Measurements from ENCODE around the gene ATG9A.

Gene ATG9A

GRCh38 chr2:219175928-219176817 is 53.3 kb downstream of the ATG9A start:
- DNase-seq = peak; percentile 23

GRCh38 chr2:219175486-219175885 is 54.0 kb downstream of the ATG9A start:
- DNase-seq = no peak

DNA sequence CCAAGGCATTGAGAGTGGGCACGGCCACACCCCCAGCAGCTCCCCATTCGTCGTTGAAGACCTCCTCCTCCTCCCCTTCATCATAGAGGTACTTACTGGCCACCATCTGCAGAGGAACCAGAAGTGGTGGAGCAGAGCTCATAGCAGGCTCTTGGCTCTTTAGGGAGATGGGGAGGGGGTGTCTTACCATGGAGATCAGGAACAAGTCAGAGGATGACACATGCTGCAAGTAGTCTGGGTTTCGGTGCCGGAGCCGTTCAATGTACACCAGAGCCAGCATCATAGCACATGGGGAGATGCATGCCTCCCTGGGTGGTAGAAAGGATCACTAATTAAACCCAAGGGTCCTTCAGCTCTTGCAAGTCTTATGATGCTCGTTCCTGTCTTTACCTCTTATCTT is 54.6 kb downstream of the ATG9A start:
- DNase-seq = no peak

GRCh38 chr2:219174146-219174545 is 55.3 kb downstream of the ATG9A start:
- no peak for DNase-seq

DNA sequence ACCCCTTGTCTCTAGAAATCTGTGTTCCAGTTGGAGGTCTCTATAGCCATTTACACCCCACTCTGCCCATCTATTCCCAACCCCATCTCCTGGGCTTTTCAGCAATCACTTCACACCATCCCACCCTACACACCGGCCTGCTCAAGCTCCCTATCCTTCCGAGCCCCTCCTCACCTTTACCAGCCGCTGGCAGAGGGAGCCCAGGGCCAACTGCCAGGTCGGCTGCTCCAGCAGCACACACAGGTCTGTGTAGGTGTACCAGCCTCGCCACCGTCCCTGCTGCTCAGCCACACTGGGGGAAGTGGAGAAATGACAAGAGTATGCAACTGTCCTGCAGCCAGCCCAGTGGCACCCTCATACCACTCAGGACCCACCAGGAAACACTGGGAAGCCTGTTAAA is 56.3 kb downstream of the ATG9A start:
- no peak for DNase-seq

- no peak for DNase-seq
These were observed 56.9 kb downstream of the ATG9A start for GRCh38 chr2:219172231-219173154.

GRCh38 chr2:219171231-219171651 is 58.2 kb downstream of the ATG9A start:
- peak; percentile 64 for DNase-seq

DNA sequence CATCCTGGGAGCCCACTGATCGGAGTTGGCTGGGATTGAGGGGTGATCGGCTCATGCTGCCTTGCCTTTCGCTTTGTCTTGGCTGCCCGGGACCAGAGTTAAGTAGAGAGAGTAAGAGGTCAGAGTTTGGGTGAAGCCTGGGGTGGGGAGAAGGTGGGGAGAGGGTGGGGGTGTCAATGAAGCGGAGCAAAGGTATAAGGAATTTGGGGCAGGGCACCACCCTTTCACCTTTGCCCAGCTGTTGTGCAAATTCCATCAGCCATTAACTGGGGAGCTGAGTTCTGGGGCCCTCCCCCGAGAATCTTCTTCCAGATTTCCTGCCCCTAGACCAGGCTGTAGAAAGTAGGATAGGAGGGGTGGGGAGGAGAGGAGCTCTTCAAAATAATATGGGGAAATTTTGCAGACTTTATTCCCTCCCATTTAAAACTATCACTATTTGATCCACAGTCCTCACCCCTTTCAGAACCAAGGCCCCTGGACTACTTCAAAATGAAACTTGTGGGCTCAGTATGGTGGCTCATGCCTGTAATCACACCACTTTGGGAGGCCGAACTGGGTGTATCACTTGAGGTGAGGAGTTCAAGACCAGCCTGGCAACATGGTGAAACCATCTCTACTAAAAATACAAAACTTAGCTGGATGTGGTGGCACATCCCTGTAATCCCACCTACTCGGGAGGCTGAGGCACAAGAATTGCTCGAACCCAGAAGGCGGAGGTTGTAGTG is 59.3 kb downstream of the ATG9A start, which contains the start of gene SLC23A3:
SLC23A3 (minus strand) TSS at position 100 of the 725 bp plus-strand sequence; CDS start at position 55, 45 bp downstream.
- DNase-seq = no peak
